Occipital lobe (tissue), 2 donors: ENCODE data around the gene ELAVL2. TPM values are rescaled to one million over a fixed set of nuclear protein-coding genes. Genes with fewer than 3 reads are reported as not detected.
"Not testable (repeated sequence)": the region's sequence is repeated elsewhere in the genome, so short reads cannot be mapped to it uniquely, and the experiment has no call there.

Experiments used
- DNase-seq: peaks from one replicate; lab custom pipeline; 2025; lab: John Stamatoyannopoulos, UW
- total RNA-seq: library from RNA; depleted of rRNA; stranded (reverse); fragments of >200 nt; gene quantifications from one replicate; pipeline ENCODE4 v1.2.3, GENCODE V29; 2014

Gene ELAVL2
- total RNA-seq, 1 donor from 2014 or later: 297 TPM

DNA sequence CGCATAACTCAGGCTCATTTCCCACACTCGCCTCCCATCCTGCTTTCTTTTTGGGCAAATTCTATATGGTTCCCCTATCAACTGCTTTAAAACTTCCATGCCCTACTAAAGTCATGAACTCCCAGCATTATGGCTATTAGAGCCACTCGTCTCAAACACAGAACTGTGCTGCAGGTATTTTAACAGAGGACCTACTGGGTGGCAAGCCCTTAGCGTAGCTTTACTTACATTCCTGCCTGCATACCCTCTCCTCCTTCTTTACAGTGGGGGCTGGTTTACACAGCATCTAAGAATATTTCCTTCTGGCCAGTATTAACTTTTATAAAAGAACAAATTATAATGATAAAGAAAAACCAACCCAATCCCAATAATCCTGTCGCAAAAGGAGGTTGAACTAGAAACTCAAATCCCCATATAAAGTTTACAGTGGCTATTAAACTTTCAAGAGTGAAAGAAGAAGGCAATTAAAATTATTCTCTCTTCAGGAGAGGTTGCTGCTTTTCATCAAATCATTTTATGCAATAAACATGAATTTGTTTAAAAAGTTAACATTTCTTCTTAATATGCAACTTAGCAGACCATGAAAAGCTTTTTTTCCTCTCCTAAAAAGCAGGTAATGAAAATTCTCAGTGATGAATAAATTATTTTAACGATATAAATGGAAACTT lies 100.6 kb downstream of the ELAVL2 start:
- no peak for DNase-seq

DNA sequence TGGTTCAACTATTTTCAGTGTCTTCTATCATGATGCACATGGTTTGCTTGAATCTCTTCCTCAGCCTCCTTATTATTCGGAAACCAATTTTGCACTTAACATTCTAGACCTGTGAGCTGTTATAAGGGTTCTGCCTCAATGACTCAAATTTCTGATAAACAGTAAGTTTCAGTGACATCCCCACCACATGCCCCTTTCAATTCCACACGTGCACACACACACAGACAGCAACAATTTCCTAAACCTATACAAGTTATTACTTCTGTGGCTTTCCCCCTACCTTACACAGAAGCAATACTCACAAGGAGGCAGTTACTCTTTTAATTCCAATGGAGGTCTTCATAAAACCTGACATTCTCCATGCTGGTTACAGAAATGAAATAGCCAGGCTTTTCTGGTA lies 102.4 kb downstream of the ELAVL2 start:
- no peak for DNase-seq

DNA sequence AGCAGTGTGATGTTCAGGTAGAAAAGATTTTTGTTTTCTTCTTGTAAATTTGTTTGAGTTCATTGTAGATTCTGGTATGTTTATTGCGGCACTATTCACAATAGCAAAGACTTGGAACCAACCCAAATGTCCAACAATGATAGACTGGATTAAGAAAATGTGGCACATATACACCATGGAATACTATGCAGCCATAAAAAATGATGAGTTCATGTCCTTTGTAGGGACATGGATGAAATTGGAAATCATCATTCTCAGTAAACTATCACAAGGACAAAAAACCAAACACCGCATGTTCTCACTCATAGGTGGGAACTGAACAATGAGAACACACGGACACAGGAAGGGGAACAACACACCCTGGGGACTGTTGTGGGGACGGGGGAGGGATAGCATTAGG lies 103.0 kb downstream of the ELAVL2 start:
- not testable (repeated sequence) for DNase-seq

DNA sequence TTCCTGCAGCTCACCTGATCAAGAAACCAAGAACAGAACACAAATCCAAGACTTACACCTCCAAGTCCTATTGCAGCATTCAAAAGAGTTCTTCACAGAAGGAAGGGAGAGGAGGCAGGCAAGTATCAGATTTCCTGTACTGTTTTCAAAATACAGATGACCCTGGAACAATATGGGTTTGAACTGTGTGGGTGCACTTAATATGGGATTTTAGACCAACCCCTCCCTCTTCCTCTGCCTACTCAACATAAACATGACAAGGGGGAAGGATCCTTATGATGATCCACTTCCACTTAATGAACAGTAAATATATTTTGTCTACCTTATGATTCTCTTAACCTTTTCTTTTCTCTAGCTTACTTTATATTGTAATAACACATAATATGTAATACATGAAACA lies 104.6 kb downstream of the ELAVL2 start:
- DNase-seq: no peak

DNA sequence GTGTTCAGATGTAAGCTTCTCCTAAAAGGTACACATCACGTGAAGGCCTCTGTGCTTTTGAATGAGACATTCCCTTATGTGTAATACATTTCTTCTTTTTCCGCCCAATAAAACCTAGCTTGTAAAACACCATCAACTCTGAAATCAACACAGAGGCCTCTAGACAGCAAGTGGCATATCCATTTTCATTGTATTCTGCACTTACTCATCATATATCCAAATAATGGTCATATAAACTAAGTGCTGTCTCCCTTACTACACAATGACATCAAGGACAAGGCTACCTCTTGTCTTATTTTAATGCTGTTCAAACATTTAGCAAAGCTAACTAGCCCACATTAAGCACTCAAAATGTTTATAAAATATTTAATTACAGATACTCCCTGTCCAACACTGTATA lies 108.5 kb downstream of the ELAVL2 start:
- no peak for DNase-seq

DNA sequence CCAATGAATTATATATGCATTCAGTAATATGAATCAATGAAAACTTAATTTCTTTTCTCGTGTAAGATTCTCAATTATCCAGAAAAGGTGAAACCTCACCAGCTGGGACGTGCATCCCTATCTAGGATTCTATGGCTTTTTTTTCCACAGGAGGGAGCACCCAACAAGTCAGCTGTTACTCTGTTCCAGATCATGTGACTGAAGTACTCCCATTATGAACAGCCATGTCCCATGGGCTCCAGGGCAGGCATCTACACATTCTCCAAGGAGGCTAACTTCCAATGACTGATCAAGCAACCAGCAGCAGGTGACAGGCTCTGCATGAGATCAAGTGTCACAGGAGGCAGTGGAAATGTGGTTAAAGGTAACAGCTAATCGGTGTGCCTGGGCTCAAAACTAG lies 118.8 kb downstream of the ELAVL2 start:
- DNase-seq: no peak

DNA sequence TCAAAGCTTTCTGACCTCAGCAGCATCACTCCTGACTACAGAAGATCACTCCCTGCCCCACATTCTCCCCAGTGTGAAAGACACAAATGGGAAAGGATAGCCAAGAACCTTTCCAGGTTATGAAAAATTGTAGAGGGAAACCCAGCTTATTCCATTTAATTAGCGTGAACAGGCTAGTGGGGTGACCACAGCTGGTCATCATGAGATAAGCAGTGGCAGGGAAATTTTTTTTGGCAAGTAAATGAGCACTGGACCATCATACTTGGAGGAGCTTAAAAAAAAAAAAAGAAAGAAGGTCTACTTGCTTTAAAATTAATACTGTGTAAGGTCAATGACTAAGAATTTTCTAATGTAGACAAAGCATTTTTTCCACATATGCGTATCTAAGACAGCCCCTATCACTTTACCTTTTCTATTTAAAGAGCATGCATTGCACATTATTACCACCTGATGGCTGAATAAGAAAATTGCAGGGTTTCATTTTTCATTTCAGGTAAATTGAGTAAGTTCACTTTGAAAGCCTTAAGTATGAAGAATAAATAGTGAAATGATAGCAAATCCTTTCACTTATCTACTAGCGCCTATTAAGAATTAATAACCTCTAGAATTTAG lies 123.6 kb downstream of the ELAVL2 start:
- DNase-seq: no peak

DNA sequence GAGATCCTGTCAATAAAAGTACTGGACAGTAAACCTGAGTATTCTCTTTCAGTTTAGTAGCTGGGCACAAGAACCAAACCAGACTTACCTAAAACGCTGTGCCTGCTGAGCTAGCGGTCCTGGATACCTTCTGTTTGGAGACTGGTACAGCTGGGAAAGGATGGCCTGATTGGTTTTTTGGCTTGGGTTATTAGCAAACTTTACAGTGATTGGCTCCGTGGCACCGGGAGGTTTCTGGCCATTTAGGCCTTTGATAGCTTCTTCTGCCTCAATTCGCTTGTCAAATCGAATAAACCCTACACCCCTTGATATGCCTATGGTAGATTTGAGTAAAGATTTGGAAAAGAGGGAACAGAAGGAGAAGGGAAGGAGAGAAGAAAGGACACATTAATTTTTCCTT lies 124.7 kb downstream of the ELAVL2 start:
- DNase-seq: no peak

DNA sequence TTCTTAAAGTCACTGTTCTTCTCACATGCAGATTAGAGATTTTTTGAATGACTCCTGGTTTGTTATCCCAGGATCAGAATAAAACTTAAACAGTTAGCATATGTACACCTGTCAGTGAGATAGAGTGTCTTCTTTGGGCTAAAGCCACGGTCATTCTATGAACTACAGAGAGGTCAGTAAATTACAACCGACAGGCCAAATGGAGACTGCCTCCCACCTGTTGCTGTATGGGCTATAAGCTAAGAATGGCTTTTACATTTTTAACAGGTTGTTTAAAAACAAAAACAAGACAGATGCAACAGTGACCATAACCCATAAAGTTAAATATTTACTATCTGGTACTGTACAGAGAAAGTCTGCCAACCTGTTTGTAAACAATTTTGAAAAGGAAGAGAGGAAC lies 125.7 kb downstream of the ELAVL2 start:
- DNase-seq: no peak

DNA sequence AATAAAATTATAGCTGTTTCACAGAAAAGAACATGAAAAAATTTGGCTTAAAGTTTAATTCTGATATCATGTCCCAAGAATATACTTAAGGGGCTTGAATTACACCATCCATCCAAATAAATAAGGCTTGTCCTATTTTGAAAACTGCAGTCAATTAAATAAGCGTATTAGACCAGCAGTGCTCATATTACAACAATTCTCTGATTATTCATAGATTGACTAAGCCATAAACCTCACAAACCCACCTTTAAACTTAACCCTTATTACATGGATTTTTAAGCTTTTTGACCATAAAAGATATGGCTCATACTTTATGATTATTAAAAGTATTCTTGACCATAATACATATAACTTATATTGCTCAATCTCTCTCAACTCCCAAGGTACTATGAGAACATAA lies 127.9 kb downstream of the ELAVL2 start:
- DNase-seq: no peak

DNA sequence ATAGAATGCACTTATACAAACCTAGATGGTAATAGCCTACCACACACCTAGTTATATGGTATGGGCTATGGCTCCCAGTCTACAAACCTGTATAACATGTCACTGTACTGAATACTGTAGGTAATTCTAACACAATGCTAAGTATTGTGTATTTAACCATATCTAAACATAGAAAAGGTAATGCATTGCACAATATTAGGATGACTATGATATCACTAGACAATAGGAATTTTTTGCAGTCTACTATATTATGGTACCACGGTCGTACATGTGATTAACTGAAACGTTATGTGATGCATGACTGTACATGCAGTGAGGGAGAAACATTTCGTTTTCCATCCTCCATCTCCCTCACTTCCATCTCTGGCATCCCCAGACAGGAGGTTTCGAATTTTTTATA lies 130.5 kb downstream of the ELAVL2 start:
- DNase-seq: no peak

DNA sequence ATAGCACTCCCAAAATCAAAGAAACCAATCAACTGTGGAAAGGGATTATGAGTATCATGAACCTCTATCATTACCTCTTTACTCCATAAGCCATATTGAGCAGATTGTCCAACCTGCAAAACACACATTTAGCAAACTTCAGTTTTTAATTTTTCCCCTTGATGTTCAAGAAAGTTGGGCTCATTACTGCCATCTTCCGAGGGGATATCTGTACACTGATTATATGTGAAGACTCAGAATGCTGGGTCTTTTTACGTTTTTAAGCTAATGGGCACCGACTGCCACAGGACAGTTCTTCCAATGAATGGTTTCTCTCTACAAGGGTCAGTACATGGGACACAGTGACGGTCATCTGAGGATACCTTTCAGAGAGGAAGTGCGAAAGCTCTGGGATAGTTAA lies 132.7 kb downstream of the ELAVL2 start:
- no peak for DNase-seq

DNA sequence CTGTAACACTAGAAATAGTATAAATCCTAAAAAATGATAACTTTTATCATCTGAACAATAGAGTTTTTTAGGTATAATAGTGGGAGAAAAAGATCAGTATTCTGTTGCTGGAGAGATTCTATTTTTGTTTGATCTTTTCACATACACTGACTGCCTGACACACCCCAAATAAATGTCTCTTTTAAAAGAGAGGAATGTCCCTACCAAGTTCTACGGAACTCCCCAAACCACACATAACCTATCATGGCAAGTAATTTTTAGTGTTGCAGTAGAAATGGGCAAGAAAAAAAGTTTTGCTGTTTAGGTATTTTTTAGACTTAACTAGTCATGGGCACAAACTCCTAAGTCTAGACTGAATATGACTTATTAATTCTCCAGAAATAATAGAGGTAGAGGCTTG lies 139.1 kb downstream of the ELAVL2 start:
- DNase-seq: no peak

DNA sequence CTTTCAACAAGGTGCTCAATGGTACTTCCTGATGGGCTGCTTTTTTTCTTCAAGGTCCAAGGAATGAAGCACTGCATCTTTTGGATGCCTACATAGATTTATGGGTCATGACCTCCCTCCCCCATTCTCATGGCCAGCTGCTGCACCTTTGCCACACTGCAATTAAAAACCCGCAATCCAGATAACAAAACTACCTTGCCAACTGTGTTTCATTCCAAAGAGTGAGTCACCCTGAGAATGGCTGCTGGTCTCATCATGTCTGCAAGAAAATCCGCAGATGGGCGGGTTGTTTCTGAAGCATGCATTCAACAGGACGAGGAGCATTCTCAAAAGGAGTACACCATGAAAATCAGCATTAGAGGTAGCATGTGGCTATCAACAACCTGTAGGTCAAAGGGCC lies 139.8 kb downstream of the ELAVL2 start:
- no peak for DNase-seq

DNA sequence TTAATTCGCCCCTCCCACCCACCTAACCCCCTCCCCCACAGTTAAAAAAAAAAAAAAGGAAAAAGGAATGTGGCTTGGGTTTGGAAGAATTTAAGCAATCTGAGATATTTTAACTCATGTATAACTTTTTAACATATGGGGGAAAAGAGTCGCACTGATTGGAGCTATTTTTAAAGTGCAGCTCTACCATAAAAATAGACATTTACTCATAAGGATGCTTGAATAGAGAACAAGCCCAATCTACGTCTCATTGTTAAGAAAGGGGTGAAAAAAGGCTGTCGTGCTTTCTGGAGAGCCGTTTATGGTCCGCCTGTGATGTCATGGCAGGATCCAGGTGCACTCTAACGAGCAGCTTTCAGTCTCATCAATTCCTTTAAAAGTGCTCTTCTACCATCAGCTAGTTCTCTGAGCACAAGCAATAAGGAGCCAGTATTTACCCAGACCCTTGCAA lies 142.4 kb downstream of the ELAVL2 start:
- no peak for DNase-seq

DNA sequence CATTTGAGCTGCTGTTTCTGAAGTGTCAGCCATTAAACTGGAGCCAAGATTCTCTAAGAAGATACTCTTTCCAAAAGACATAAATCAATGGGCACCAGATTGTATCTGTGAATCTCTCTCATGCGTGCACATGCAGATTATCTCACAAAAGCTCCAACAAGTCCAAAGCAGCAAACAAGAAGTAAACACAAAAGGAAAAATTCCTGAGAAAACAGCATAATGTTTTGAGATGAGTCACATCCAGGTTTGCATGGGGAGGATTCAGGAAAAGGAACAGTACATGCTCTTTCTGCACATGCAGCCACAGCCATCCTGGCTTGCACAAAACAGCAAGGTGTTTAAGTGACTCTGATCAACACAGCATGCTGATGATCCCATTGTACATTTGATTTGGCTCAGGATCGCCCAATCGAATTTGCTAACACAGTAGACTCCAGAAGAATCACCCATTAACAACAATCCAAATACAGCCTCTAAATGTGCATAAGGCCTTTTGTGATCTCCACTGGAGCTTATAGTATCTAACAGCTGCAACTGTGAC lies 143.1 kb downstream of the ELAVL2 start:
- DNase-seq: no peak

DNA sequence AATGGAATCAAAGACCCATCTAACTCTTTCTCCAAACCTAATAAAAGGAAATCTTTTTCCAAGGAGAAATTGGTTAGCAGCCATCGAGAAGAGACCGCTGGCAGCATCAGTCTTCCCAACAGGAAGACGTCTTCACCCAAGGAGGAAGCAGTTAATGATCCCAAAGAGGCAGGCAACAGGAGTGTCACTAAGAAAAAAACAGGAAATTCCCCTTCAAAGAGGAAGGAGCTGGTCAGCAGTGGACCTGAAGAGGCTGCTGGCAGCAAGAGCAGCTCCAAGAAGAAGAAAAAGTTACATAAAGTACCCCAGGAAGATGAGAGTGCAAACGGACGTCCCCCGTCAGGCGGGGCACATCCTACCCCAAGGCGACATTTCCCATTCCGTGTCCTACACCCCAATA lies 143.7 kb downstream of the ELAVL2 start:
- DNase-seq: no peak

DNA sequence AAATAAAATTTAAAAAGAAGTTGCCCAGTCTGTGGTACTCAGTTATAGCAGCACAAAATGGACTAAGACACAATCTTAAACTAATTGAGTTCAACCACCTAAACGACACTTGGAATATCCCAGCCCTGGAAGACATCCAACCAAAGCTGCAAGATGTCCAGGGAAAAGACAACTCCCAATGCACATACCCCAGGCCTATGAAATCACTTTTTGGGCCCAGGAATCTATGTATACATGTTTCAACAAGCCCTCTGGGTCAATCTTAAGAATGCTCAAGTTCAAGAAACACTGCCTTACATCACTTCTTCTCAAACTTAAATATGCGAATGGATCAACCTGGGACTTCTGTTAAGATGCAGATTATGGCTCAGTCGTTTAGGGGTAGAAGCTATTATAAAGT lies 148.6 kb downstream of the ELAVL2 start:
- DNase-seq: no peak

DNA sequence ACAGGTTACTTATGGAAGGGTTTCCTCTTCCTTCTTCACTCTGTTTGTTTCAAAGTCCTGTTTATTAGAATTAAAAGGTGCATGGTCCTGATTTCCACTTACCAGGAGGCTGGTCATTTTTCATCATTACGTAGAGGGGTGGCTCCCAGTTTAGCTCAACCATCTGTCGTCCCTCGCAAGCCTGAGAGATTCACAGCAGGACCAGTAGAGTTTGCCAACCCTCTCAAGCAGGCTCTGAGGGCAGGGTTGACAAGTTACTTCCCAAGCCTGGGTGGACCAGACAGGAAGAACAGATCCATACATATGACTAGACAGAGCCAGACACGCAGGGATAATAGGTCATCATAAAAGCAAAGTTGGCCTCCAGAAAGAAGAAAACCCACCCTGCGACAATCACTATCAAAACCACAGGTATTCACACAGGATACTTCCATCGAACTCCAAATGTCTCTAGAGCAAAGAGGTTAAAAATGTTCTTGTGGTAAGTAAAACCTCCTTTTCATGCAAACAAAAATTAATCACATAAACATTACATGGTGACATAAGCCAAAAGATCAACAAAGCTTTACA lies 151.9 kb downstream of the ELAVL2 start:
- no peak for DNase-seq

DNA sequence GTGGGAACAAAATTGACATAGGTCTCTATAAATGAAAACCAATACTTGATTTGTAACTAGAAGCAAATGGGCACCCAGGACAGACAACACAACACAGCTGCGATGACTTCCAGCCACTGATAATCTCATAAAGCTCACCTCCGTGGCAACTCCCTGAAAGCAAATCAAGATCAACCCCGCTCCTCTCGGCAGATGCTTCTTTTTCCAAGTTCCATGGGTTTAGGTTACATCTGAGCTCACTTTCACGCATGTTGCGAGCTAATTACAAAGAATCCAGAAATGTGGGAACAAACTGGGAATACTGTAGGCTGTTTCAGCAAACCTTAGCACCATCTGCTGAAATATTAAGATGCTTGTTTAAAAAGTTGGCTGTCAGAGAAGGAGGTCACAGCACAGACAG lies 153.9 kb downstream of the ELAVL2 start:
- no peak for DNase-seq

DNA sequence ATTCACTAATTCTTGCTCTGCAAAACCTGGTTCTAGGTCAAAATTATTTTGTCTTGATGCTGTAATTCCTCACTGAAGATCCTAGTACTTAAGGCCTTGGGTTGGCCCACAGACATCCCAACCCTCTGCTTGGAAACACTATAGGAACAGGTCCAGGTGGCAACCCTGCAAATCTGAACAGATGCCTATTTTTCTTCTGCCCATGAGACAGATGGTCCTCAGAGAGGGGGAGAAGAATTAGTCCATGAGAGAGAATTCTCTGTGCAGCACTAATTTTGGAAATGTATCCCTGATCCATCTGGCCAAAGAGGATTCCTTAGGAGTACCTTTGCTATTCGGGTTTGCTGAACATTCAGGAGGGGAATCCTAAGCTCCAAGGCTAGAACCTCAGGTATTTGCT lies 156.3 kb downstream of the ELAVL2 start:
- DNase-seq: no peak

DNA sequence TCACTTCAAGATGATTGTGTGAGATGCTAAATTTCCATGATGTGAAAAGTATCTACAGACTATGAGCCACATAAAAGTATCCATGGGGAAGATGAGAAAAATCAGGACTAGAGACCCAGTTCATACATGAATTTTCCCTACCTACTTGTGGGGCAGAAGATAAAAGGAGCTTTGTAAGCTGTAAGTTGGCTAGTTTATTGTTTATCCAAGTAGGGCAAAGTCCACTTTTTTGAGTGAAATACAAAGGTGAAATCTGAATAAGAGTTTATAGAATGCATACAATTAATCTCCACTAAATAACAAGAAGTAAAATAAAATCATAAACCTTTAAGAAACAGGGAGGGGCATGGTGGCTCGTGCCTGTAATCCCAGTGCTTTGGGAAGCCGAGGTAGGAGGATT lies 160.4 kb downstream of the ELAVL2 start:
- DNase-seq: no peak

DNA sequence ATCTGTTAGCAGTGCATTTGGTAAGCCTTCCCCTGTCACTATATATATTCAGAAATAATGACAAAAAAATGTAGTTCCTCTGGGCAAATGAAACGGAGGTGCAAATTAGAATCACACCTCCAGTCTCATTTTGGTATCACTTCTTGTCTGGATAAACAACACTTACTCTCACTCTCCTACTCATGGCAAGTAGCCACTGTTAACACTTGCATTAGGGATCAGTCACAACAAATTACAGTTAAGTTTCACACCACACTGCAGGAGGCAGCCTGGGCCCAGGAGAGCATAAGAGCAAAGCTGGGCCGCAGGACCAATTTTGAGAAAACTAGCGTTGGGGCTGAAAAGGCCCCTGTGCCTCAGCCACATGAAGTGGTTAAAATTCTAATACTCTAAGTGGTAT lies 161.0 kb downstream of the ELAVL2 start:
- DNase-seq: no peak
